ENCODE results near the gene POC1B.

POC1B gene

DNA sequence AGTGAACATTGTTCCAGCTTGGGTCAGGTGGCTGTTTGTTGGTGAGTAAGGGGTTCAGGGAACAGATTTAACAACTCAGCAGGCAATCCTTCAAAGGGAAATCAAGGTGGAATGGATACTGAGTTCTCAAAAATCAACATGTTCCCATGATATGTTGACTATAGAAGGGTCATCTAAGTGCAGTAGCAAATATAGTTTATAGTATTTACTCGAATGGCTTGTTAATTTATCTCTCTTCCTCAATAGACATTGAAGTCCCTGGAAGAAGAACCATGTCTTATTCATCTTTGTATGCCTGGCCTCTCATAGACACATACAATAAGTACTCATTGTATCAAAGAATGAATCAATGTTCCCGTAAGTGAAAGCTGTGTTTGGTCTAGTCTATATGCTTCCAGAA, 149.0 kb downstream of the POC1B start:
- H4K5ac ChIP-seq (ENCODE audit: low read length), result no peak overlapping the region
- H3K9ac ChIP-seq (ENCODE audit: low read length), result no peak overlapping the region
- no peak overlapping the region for H2BK15ac ChIP-seq (replicated peaks; ENCODE audit: low read depth)
- no peak overlapping the region for H3K56ac ChIP-seq (ENCODE audit: low read length)
- no peaks in the 10 kb centered on the region for H3K4me1 ChIP-seq (ENCODE audit: control insufficient read depth, low read depth, low read length)
- no peaks in the 10 kb centered on the region for H3K79me2 ChIP-seq (ENCODE audit: control insufficient read depth, insufficient read depth, low read length)
- WGBS (ENCODE audit: extremely low coverage, insufficient coverage, low lambda C conversion rate), result no CpG with 5 or more reads among the region's 2 CpGs
- no peak overlapping the region for H2BK5ac ChIP-seq (ENCODE audit: low read length)
- H3K18ac ChIP-seq (ENCODE audit: low read length), result no peak overlapping the region
- DNase-seq, result no peak
- no peak overlapping the region for H2BK120ac ChIP-seq (ENCODE audit: low read depth, low read length)
- no peak overlapping the region for H2AK5ac ChIP-seq (ENCODE audit: low read length)
- H3K23ac ChIP-seq (ENCODE audit: low read length), result no peak overlapping the region
- H3K27ac ChIP-seq (ENCODE audit: low read depth, low read length), result no peak overlapping the region
- H3K4me2 ChIP-seq (ENCODE audit: low read length), result no peak overlapping the region
- no peak overlapping the region for H4K8ac ChIP-seq (ENCODE audit: low read depth, low read length)
- H3K4ac ChIP-seq (ENCODE audit: low read depth, low read length), result no peak overlapping the region
- H3K4me3 ChIP-seq (ENCODE audit: low read length), result no peak overlapping the region
- H3K36me3 ChIP-seq (ENCODE audit: control insufficient read depth, insufficient read depth, low read length), result no peaks in the 10 kb centered on the region
- H3K79me1 ChIP-seq (ENCODE audit: low read length), result no peaks in the 10 kb centered on the region
- no peaks in the 10 kb centered on the region for H3K27me3 ChIP-seq (ENCODE audit: insufficient read depth, low read length, poor library complexity)

DNA sequence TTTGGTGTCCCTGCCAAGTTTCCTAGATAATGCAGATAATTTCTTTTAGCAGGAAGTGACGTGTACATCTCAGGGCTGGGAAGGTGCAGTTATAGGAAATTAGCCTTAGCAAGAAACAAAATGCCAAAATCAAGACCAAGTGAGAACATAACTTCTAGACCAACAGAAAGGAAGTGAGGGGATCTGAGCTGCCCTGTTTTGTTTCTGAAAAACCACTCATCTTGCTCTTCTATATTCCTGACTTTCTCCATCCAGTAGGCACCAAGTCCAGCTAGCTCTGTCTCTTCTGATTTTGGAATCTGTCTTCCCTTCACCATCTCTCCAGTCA, 149.7 kb downstream of the POC1B start:
- Histone ChIP-seq H3K18ac (ENCODE audit: low read length) (no peak overlapping the region), H4K8ac (ENCODE audit: low read depth, low read length) (no peak overlapping the region), H3K27ac (ENCODE audit: low read depth, low read length) (no peak overlapping the region), H3K79me2 (ENCODE audit: control insufficient read depth, insufficient read depth, low read length) (no peaks in the 10 kb centered on the region), H3K23ac (ENCODE audit: low read length) (no peak overlapping the region), H3K36me3 (ENCODE audit: control insufficient read depth, insufficient read depth, low read length) (no peaks in the 10 kb centered on the region), H3K4me3 (ENCODE audit: low read length) (no peak overlapping the region), H2BK5ac (ENCODE audit: low read length) (no peak overlapping the region), H3K4me2 (ENCODE audit: low read length) (no peak overlapping the region), H2BK120ac (ENCODE audit: low read depth, low read length) (no peak overlapping the region), H2AK5ac (ENCODE audit: low read length) (no peak overlapping the region), H4K5ac (ENCODE audit: low read length) (no peak overlapping the region), H2BK15ac (replicated peaks; ENCODE audit: low read depth) (no peak overlapping the region), H3K79me1 (ENCODE audit: low read length) (no peaks in the 10 kb centered on the region), H3K9ac (ENCODE audit: low read length) (no peak overlapping the region), H3K4ac (ENCODE audit: low read depth, low read length) (no peak overlapping the region), H3K27me3 (ENCODE audit: insufficient read depth, low read length, poor library complexity) (no peaks in the 10 kb centered on the region), H3K4me1 (ENCODE audit: control insufficient read depth, low read depth, low read length) (no peaks in the 10 kb centered on the region), H3K56ac (ENCODE audit: low read length) (no peak overlapping the region)
- WGBS (ENCODE audit: extremely low coverage, insufficient coverage, low lambda C conversion rate), result no CpG with 5 or more reads among the region's 1 CpG
- no peak for DNase-seq

DNA sequence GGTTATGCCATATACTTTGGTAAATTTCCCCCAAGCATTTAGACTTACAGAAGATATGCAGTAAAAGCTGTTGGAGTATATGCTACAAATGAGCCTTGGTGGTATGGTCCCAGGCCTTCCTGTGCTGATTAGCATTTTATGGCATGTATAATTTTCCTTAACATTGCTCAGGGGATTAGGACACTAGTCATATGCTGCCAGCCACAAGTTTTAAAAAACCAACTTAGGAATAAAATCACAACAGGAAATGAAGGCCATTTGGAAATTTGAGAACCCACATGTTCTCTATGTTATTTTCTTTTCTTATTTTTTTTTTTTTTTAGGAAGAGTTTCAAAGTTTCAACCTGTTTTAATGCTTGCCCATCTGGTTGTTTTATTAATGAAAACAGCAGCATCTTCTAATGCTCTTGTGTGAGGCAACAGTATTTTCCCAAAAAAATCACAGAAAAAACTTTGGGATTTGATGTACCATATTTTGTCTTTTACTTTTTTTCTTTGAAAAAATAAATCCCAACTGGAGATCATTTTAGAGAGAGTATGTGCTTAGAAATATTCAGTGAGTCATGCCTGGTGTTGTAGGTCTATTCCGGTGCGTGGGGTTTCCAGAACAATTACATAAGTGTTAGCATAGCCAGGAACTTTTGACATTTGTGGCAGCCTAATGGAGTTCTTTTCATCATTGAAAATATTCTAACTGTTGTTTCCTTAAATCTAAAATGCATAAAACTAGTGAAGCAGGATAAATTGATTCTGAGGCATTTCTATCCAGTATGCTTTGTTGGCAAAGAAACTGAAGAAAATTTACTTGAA, 151.9 kb downstream of the POC1B start:
- Histone ChIP-seq H2AK5ac (ENCODE audit: low read length) (no peak overlapping the region), H2BK120ac (ENCODE audit: low read depth, low read length) (no peak overlapping the region), H2BK5ac (ENCODE audit: low read length) (no peak overlapping the region), H4K5ac (ENCODE audit: low read length) (no peak overlapping the region), H3K18ac (ENCODE audit: low read length) (no peak overlapping the region), H4K8ac (ENCODE audit: low read depth, low read length) (no peak overlapping the region), H3K79me2 (ENCODE audit: control insufficient read depth, insufficient read depth, low read length) (no peaks in the 10 kb centered on the region), H3K36me3 (ENCODE audit: control insufficient read depth, insufficient read depth, low read length) (no peaks in the 10 kb centered on the region), H3K79me1 (ENCODE audit: low read length) (no peaks in the 10 kb centered on the region), H3K4me1 (ENCODE audit: control insufficient read depth, low read depth, low read length) (no peaks in the 10 kb centered on the region), H3K23ac (ENCODE audit: low read length) (no peak overlapping the region), H3K9ac (ENCODE audit: low read length) (no peak overlapping the region), H3K56ac (ENCODE audit: low read length) (no peak overlapping the region), H3K4ac (ENCODE audit: low read depth, low read length) (no peak overlapping the region), H3K4me2 (ENCODE audit: low read length) (no peak overlapping the region), H3K27me3 (ENCODE audit: insufficient read depth, low read length, poor library complexity) (no peaks in the 10 kb centered on the region), H2BK15ac (replicated peaks; ENCODE audit: low read depth) (no peak overlapping the region), H3K4me3 (ENCODE audit: low read length) (no peak overlapping the region), H3K27ac (ENCODE audit: low read depth, low read length) (no peak overlapping the region)
- no CpG with 5 or more reads among the region's 2 CpGs for WGBS (ENCODE audit: extremely low coverage, insufficient coverage, low lambda C conversion rate)
- DNase-seq, result no peak

DNA sequence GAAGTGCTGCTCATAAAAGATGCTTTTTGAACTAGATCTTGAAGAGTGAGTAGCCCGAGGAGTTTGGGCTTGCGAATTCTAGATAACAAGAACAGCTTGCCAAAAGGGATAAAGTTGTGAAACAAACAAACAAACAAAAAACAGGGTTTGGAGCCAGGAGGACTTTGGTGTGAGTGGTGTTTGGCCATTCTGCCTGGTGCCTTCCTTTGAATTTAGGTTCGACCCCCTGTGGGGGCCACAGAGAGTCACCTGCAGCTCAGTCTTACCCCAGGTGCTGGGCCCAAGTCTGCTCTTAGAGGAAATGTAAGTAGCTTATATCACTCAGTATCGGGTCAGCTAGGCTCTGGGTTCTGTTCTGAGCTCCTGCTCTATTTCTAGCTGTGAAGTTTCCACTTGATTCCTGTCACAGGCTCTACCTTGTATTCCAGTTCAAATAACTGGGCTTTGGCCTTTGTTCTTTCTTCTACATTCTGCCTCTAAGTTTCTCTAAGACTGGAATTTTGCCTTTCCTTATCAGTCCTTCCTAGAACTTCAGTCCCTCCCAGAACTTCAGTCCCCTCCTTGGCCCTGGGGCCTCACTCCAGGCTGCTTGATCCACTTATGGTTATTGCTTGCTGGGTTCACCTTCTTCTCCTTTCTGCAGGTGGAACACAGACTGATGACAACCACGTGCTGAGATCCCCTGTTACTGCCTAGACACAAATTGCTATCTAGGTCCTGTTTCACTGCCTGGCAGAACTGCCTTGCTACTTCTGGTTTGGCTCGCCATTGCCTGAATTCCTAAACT, 153.1 kb downstream of the POC1B start:
- no peak overlapping the region for H3K9ac ChIP-seq (ENCODE audit: low read length)
- no peak for DNase-seq
- WGBS (ENCODE audit: extremely low coverage, insufficient coverage, low lambda C conversion rate), result no CpG with 5 or more reads among the region's 6 CpGs

DNA sequence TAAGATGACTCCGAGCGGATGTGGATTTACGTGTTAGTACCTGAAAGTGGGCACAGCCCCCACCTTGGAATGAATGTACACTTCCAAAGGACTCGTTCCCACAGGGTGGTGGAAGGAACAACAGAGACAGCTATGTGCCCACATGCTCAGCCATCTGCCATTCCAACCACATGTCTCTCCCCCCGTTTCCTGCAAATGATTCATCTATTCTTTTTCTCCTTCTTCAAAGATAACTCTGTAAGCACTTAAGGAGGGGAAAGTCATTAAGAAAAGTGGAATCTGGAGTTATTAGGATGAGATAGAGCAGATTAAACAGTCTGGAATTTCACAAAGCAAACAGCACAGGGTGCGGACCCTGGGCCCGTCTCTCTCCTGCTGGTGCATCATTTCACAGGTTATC, 155.0 kb downstream of the POC1B start:
- Histone ChIP-seq H2AK5ac (ENCODE audit: low read length) (no peak overlapping the region), H4K5ac (ENCODE audit: low read length) (no peak overlapping the region), H3K23ac (ENCODE audit: low read length) (no peak overlapping the region), H3K4me2 (ENCODE audit: low read length) (no peak overlapping the region), H3K27me3 (ENCODE audit: insufficient read depth, low read length, poor library complexity) (no peaks in the 10 kb centered on the region), H3K18ac (ENCODE audit: low read length) (no peak overlapping the region), H3K9ac (ENCODE audit: low read length) (no peak overlapping the region), H3K4me3 (ENCODE audit: low read length) (no peak overlapping the region), H2BK120ac (ENCODE audit: low read depth, low read length) (no peak overlapping the region), H2BK15ac (replicated peaks; ENCODE audit: low read depth) (no peak overlapping the region), H3K4ac (ENCODE audit: low read depth, low read length) (no peak overlapping the region), H3K27ac (ENCODE audit: low read depth, low read length) (no peak overlapping the region), H3K79me1 (ENCODE audit: low read length) (no peaks in the 10 kb centered on the region), H2BK5ac (ENCODE audit: low read length) (no peak overlapping the region), H3K4me1 (ENCODE audit: control insufficient read depth, low read depth, low read length) (no peaks in the 10 kb centered on the region), H4K8ac (ENCODE audit: low read depth, low read length) (no peak overlapping the region), H3K79me2 (ENCODE audit: control insufficient read depth, insufficient read depth, low read length) (no peaks in the 10 kb centered on the region), H3K36me3 (ENCODE audit: control insufficient read depth, insufficient read depth, low read length) (no peaks in the 10 kb centered on the region), H3K56ac (ENCODE audit: low read length) (no peak overlapping the region)
- WGBS (ENCODE audit: extremely low coverage, insufficient coverage, low lambda C conversion rate), result no CpG with 5 or more reads among the region's 7 CpGs
- no peak for DNase-seq

More for the DNA sequence above, 153.1 kb downstream of the POC1B start:
- Histone ChIP-seq H3K36me3 (ENCODE audit: control insufficient read depth, insufficient read depth, low read length) (no peaks in the 10 kb centered on the region), H3K27ac (ENCODE audit: low read depth, low read length) (no peak overlapping the region), H2AK5ac (ENCODE audit: low read length) (no peak overlapping the region), H2BK120ac (ENCODE audit: low read depth, low read length) (no peak overlapping the region), H2BK5ac (ENCODE audit: low read length) (no peak overlapping the region), H3K56ac (ENCODE audit: low read length) (no peak overlapping the region), H4K8ac (ENCODE audit: low read depth, low read length) (no peak overlapping the region), H3K4me3 (ENCODE audit: low read length) (no peak overlapping the region), H3K18ac (ENCODE audit: low read length) (peak overlapping the region; percentile 61), H3K4me1 (ENCODE audit: control insufficient read depth, low read depth, low read length) (no peaks in the 10 kb centered on the region), H4K5ac (ENCODE audit: low read length) (no peak overlapping the region), H3K79me2 (ENCODE audit: control insufficient read depth, insufficient read depth, low read length) (no peaks in the 10 kb centered on the region), H3K23ac (ENCODE audit: low read length) (no peak overlapping the region), H3K27me3 (ENCODE audit: insufficient read depth, low read length, poor library complexity) (no peaks in the 10 kb centered on the region), H3K4me2 (ENCODE audit: low read length) (no peak overlapping the region), H2BK15ac (replicated peaks; ENCODE audit: low read depth) (peak overlapping the region; percentile 100), H3K4ac (ENCODE audit: low read depth, low read length) (no peak overlapping the region), H3K79me1 (ENCODE audit: low read length) (no peaks in the 10 kb centered on the region)
